Measurements from ENCODE around the gene ACTR2. TPM values are rescaled to one million over a fixed set of nuclear protein-coding genes. Genes with fewer than 3 reads are reported as not detected.

The ACTR2 gene
- total RNA-seq, 2 donors from 2014 or later, result 75.9 to 131 TPM

GRCh38 chr2:65317841-65318240 is 90.2 kb downstream of the ACTR2 start:
- H3K36me3 ChIP-seq, result peaks cover 12% of the 10 kb centered on the region
- DNase-seq (ENCODE audit: low spot score), result no peak
- no peak for ATAC-seq (ENCODE audit: insufficient number of reproducible peaks, low FRiP score, low read depth)
- H3K4me3 ChIP-seq, result no peak overlapping the region
- no peak overlapping the region for H3K27ac ChIP-seq
- no peaks in the 10 kb centered on the region for H3K9me3 ChIP-seq
- H3K27me3 ChIP-seq (replicated peaks; ENCODE audit: insufficient read depth), result no peaks in the 10 kb centered on the region
- TF ChIP-seq CTCF (IDR thresholded peaks at IDR 0.05), result no peak
- H3K4me1 ChIP-seq (ENCODE audit: control insufficient read depth in 1 of 2, low read depth in 2 of 2), result peaks cover 11 to 17% of the 10 kb centered on the region in 2 donors

- no peaks in the 10 kb centered on the region for H3K36me3 ChIP-seq
- H3K27ac ChIP-seq, result peak overlapping the region in 1 of 2 donors; percentile 40
Observed at GRCh38 chr2:65319072-65319673, 91.5 kb downstream of the ACTR2 start.

GRCh38 chr2:65319674-65320041 is 92.0 kb downstream of the ACTR2 start:
- peak overlapping the region in 1 of 2 donors; percentile 40 for H3K27ac ChIP-seq
- TF ChIP-seq CTCF (IDR thresholded peaks at IDR 0.05), result no peak
- ATAC-seq (ENCODE audit: insufficient number of reproducible peaks, low FRiP score, low read depth) (no peak), DNase-seq (ENCODE audit: low spot score) (no peak)
- H3K36me3 ChIP-seq, result no peaks in the 10 kb centered on the region
- H3K9me3 ChIP-seq, result no peaks in the 10 kb centered on the region
- peaks cover 11 to 17% of the 10 kb centered on the region in 2 donors for H3K4me1 ChIP-seq (ENCODE audit: control insufficient read depth in 1 of 2, low read depth in 2 of 2)
- H3K27me3 ChIP-seq (replicated peaks; ENCODE audit: insufficient read depth), result no peaks in the 10 kb centered on the region
- no peak overlapping the region for H3K4me3 ChIP-seq

More at GRCh38 chr2:65319072-65319673, 91.5 kb downstream of the ACTR2 start:
- Histone ChIP-seq H3K9me3 (no peaks in the 10 kb centered on the region), H3K4me1 (ENCODE audit: control insufficient read depth in 1 of 2, low read depth in 2 of 2) (peaks cover 11 to 17% of the 10 kb centered on the region in 2 donors), H3K27me3 (replicated peaks; ENCODE audit: insufficient read depth) (no peaks in the 10 kb centered on the region), H3K4me3 (no peak overlapping the region)
- ATAC-seq (ENCODE audit: insufficient number of reproducible peaks, low FRiP score, low read depth) (no peak), DNase-seq (ENCODE audit: low spot score) (no peak)
- TF ChIP-seq CTCF (IDR thresholded peaks at IDR 0.05), result no peak

GRCh38 chr2:65320042-65320725 is 92.6 kb downstream of the ACTR2 start:
- H3K4me1 ChIP-seq (ENCODE audit: control insufficient read depth in 1 of 2, low read depth in 2 of 2), result peaks cover 11 to 17% of the 10 kb centered on the region in 2 donors
- peak overlapping the region in 1 of 2 donors; percentile 40 for H3K27ac ChIP-seq
- ATAC-seq (ENCODE audit: insufficient number of reproducible peaks, low FRiP score, low read depth), result peak; percentile 46
- no peak for DNase-seq (ENCODE audit: low spot score)
- TF ChIP-seq CTCF (IDR thresholded peaks at IDR 0.05), result no peak
- H3K27me3 ChIP-seq (replicated peaks; ENCODE audit: insufficient read depth), result no peaks in the 10 kb centered on the region
- peaks cover 3% of the 10 kb centered on the region for H3K36me3 ChIP-seq
- H3K9me3 ChIP-seq, result no peaks in the 10 kb centered on the region
- H3K4me3 ChIP-seq, result no peak overlapping the region

Other genes with a start within 250 kb of the ACTR2 start
- 10 to 100 TPM; 24.2 to 33.8 TPM for gene SLC1A4, start 238.4 kb upstream of the ACTR2 start, total RNA-seq
- 10 to 100 TPM; 28.8 to 31.3 TPM for gene CEP68, start 171.4 kb upstream of the ACTR2 start, total RNA-seq
- 10 to 100 TPM; 80.7 to 88.5 TPM for gene RAB1A, start 97.7 kb upstream of the ACTR2 start, total RNA-seq
- gene SPRED2, start 204.8 kb downstream of the ACTR2 start, total RNA-seq, result 10 to 100 TPM; 21.9 to 22.3 TPM